Parathyroid adenoma (tissue), 2 donors: ENCODE data around the gene C19orf12.

Experiments
- H2AFZ ChIP-seq: fragments of 300-600 bp; sonication (generic); one replicate; pipeline ENCODE4 v1.7.0; 2017; ENCODE audit warnings: antibody characterized with exemption, mild to moderate bottlenecking
- H3K27ac ChIP-seq: fragments of 300-600 bp; sonication (generic); one replicate; pipeline ENCODE4 v1.7.0; 2017
- H3K27me3 ChIP-seq: fragments of 300-600 bp; sonication (generic); one replicate; pipeline ENCODE4 v1.7.0; 2017; ENCODE audit warnings: low read length; ENCODE audit not compliant: control insufficient read depth, insufficient read depth
- H3K36me3 ChIP-seq: fragments of 300-600 bp; sonication (generic); one replicate; pipeline ENCODE4 v1.7.0; 2017; ENCODE audit warnings: low read length; ENCODE audit not compliant: control insufficient read depth, insufficient read depth
- H3K4me1 ChIP-seq: fragments of 300-600 bp; sonication (generic); one replicate; pipeline ENCODE4 v1.7.0; 2017; ENCODE audit warnings: control low read depth
- H3K4me2 ChIP-seq: fragments of 300-600 bp; sonication (generic); one replicate; pipeline ENCODE4 v1.7.0; 2017; ENCODE audit warnings: low read length
- H3K4me3 ChIP-seq: fragments of 300-600 bp; sonication (generic); one replicate; pipeline ENCODE4 v1.7.0; 2017; ENCODE audit warnings: low read depth, low read length
- H3K79me2 ChIP-seq: fragments of 300-600 bp; sonication (generic); one replicate; pipeline ENCODE4 v1.7.0; 2017; ENCODE audit warnings: control low read depth
- H3K9ac ChIP-seq: fragments of 300-600 bp; sonication (generic); one replicate; pipeline ENCODE4 v1.7.0; 2017; ENCODE audit warnings: mild to moderate bottlenecking
- H3K9me3 ChIP-seq: fragments of 300-600 bp; sonication (generic); one replicate; pipeline ENCODE4 v1.7.0; 2017; ENCODE audit warnings: low read length; ENCODE audit not compliant: control insufficient read depth
- CTCF ChIP-seq: fragments of 300-600 bp; sonication (generic); IDR thresholded peaks from one replicate; pipeline ENCODE4 v1.7.0; 2017; ENCODE audit warnings: antibody characterized with exemption, mild to moderate bottlenecking
- donor health status: primary hyperparathyroidism.

Gene C19orf12

DNA sequence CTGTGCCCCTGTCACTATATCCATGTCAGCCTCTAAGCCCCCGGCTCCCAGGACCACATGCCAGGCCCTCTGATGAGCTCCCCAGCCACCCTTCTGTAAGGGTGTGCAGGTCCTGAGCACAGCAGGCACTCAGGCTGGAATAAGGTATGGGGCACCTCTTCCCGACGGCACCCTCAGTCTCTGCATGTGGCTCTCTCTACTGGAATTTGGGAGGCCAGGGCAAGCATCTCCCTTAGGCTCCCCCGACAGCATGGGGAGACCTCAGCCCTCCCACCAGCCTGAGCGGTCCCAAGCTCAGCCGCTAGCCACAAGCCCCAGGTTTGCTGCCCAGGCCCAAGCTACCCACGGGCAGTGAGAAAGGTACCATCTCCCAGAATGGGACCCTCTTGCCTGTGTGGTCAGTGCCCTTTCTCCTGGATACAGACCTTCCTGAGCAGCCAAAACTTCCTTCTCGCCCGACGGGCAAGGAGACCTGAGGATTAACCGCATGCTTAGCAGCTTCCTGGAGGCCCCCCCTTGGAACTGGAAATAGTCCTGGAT lies 22.5 kb upstream of the C19orf12 start:
- Histone ChIP-seq H2AFZ (no peak overlapping the region), H3K27ac (no peak overlapping the region), H3K9me3 (no peaks in the 10 kb centered on the region), H3K4me3 (no peak overlapping the region), H3K4me1 (no peaks in the 10 kb centered on the region), H3K9ac (no peak overlapping the region), H3K36me3 (no peaks in the 10 kb centered on the region), H3K27me3 (no peaks in the 10 kb centered on the region), H3K4me2 (no peak overlapping the region), H3K79me2 (no peaks in the 10 kb centered on the region)
- no peak for TF ChIP-seq CTCF

- no peaks in the 10 kb centered on the region for H3K79me2 ChIP-seq
- no peak overlapping the region for H2AFZ ChIP-seq
- no peak overlapping the region for H3K27ac ChIP-seq
- no peaks in the 10 kb centered on the region for H3K27me3 ChIP-seq
- no peak overlapping the region for H3K4me2 ChIP-seq
- no peaks in the 10 kb centered on the region for H3K4me1 ChIP-seq
- no peak overlapping the region for H3K4me3 ChIP-seq
- no peaks in the 10 kb centered on the region for H3K36me3 ChIP-seq
- no peaks in the 10 kb centered on the region for H3K9me3 ChIP-seq
- no peak for TF ChIP-seq CTCF
- H3K9ac ChIP-seq = no peak overlapping the region
These were observed 20.8 kb upstream of the C19orf12 start for GRCh38 chr19:29735829-29736228.

- Histone ChIP-seq H3K9ac (no peak overlapping the region), H2AFZ (no peak overlapping the region), H3K4me3 (no peak overlapping the region), H3K4me2 (no peak overlapping the region), H3K27ac (no peak overlapping the region), H3K36me3 (no peaks in the 10 kb centered on the region), H3K4me1 (no peaks in the 10 kb centered on the region), H3K79me2 (no peaks in the 10 kb centered on the region), H3K27me3 (no peaks in the 10 kb centered on the region), H3K9me3 (no peaks in the 10 kb centered on the region)
- no peak for TF ChIP-seq CTCF
These were observed 16.3 kb upstream of the C19orf12 start for GRCh38 chr19:29731331-29731850.

DNA sequence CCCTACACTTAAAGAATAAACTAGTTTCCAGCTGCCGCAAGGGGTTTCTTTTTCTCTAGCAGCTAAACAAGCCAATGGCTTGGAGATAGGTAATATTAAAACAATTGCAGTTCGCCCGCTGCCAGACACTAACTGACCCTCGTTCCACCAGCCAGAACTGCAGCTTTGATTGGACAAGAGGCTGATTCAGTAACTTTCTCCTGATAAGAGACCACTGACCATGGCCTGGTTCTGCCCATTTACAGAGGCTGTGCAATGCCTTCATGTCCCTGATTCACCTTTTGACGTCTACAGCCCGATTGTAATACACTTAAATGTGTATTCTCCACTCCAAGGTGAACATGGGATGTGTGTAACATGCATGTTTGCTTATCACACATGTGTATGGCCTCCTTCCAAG lies 12.8 kb upstream of the C19orf12 start:
- H3K4me3 ChIP-seq = no peak overlapping the region
- no peak for TF ChIP-seq CTCF

GRCh38 chr19:29724746-29725145 lies 9.7 kb upstream of the C19orf12 start:
- Histone ChIP-seq H3K36me3 (no peaks in the 10 kb centered on the region), H3K9me3 (no peaks in the 10 kb centered on the region), H3K27ac (no peak overlapping the region), H3K9ac (no peak overlapping the region), H3K4me3 (no peak overlapping the region), H3K79me2 (no peaks in the 10 kb centered on the region), H3K27me3 (no peaks in the 10 kb centered on the region), H3K4me1 (no peaks in the 10 kb centered on the region), H2AFZ (no peak overlapping the region), H3K4me2 (no peak overlapping the region)
- no peak for TF ChIP-seq CTCF

More for the DNA sequence above, 12.8 kb upstream of the C19orf12 start:
- Histone ChIP-seq H3K4me2 (no peak overlapping the region), H2AFZ (no peak overlapping the region), H3K9me3 (no peaks in the 10 kb centered on the region), H3K27me3 (no peaks in the 10 kb centered on the region), H3K79me2 (no peaks in the 10 kb centered on the region), H3K27ac (no peak overlapping the region), H3K9ac (no peak overlapping the region), H3K36me3 (no peaks in the 10 kb centered on the region), H3K4me1 (no peaks in the 10 kb centered on the region)
